ENCODE measurements around the gene SLC22A17.
"Not testable (repeated sequence)": the region's sequence is repeated elsewhere in the genome, so short reads cannot be mapped to it uniquely, and the experiment has no call there.

Gene SLC22A17

GRCh38 chr14:23352506-23353432, at the start of gene SLC22A17:
TSS of gene SLC22A17 (minus strand) at chr14:23352887.
- no peak for DNase-seq (ENCODE audit: low spot score)

GRCh38 chr14:23401291-23401690, 48.6 kb upstream of the SLC22A17 start:
- no peak for DNase-seq (ENCODE audit: low spot score)

- DNase-seq (ENCODE audit: low spot score) = not testable (repeated sequence)
These were observed 47.9 kb upstream of the SLC22A17 start for GRCh38 chr14:23400496-23401149.

GRCh38 chr14:23399591-23399990, 46.9 kb upstream of the SLC22A17 start:
- no peak for DNase-seq (ENCODE audit: low spot score)

- DNase-seq (ENCODE audit: low spot score) = no peak
These were observed 46.4 kb upstream of the SLC22A17 start for GRCh38 chr14:23399136-23399535.

- DNase-seq (ENCODE audit: low spot score) = no peak
These were observed 45.7 kb upstream of the SLC22A17 start for GRCh38 chr14:23398348-23398747.

GRCh38 chr14:23396781-23397407, 44.2 kb upstream of the SLC22A17 start:
- DNase-seq (ENCODE audit: low spot score) = no peak

- no peak for DNase-seq (ENCODE audit: low spot score)
These were observed 43.4 kb upstream of the SLC22A17 start for GRCh38 chr14:23396126-23396525.

- no peak for DNase-seq (ENCODE audit: low spot score)
These were observed 39.9 kb upstream of the SLC22A17 start for GRCh38 chr14:23392613-23393012.

- not testable (repeated sequence) for DNase-seq (ENCODE audit: low spot score)
These were observed 37.2 kb upstream of the SLC22A17 start for GRCh38 chr14:23389871-23390270.

- DNase-seq (ENCODE audit: low spot score) = no peak
These were observed 36.7 kb upstream of the SLC22A17 start for GRCh38 chr14:23389396-23389795.

- DNase-seq (ENCODE audit: low spot score) = no peak
These were observed 36.3 kb upstream of the SLC22A17 start for GRCh38 chr14:23388996-23389395.

GRCh38 chr14:23387916-23388882, 35.5 kb upstream of the SLC22A17 start:
- no peak for DNase-seq (ENCODE audit: low spot score)

GRCh38 chr14:23386999-23387398, 34.3 kb upstream of the SLC22A17 start:
- DNase-seq (ENCODE audit: low spot score) = no peak

GRCh38 chr14:23386266-23386657, 33.6 kb upstream of the SLC22A17 start:
- not testable (repeated sequence) for DNase-seq (ENCODE audit: low spot score)

GRCh38 chr14:23385642-23386265, 33.1 kb upstream of the SLC22A17 start:
- no peak for DNase-seq (ENCODE audit: low spot score)

GRCh38 chr14:23385244-23385641, 32.6 kb upstream of the SLC22A17 start:
- DNase-seq (ENCODE audit: low spot score) = no peak

GRCh38 chr14:23384364-23385080, 31.8 kb upstream of the SLC22A17 start:
- DNase-seq (ENCODE audit: low spot score) = no peak

- no peak for DNase-seq (ENCODE audit: low spot score)
These were observed 30.2 kb upstream of the SLC22A17 start for GRCh38 chr14:23382731-23383440.

GRCh38 chr14:23382276-23382675, 29.6 kb upstream of the SLC22A17 start:
- DNase-seq (ENCODE audit: low spot score) = no peak

All from hematopoietic multipotent progenitor cell treated with erythropoietin and hydrocortisone succinate and interleukin-3 and kit ligand, for 17 days (in vitro differentiated cells).